C1 segment of cervical spinal cord (tissue), 14 donors: Measurements from ENCODE around the gene ASB11.

Experiments used
- DNase-seq, 14 donors: peaks; one replicate each; lab custom pipeline; 2025; lab: John Stamatoyannopoulos, UW

ASB11 gene, protein sequence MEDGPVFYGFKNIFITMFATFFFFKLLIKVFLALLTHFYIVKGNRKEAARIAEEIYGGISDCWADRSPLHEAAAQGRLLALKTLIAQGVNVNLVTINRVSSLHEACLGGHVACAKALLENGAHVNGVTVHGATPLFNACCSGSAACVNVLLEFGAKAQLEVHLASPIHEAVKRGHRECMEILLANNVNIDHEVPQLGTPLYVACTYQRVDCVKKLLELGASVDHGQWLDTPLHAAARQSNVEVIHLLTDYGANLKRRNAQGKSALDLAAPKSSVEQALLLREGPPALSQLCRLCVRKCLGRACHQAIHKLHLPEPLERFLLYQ

DNA sequence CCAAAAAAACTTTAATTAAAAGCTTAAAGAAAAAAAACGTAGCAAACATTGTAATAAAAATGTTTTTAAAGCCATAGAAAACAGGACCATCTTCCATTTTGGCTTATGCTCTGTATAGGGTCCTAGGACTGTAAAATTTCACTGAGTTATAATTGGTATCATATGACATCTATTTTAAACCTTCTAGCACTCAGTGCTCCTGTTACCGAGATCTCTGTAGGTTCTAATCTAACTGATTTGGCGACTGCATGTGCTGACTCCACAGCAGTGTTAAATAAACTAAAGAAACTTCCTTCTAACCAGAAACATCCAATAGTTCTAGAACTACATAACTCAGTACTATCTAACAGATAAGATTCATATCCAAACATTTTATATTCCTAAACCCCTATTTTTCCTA is at the start of gene ASB11:
Gene ASB11, minus strand, starts transcription at position 132 of the 400 bp plus-strand sequence. Its CDS starts 35 bp downstream, at position 97.
- DNase-seq: no peak

DNA sequence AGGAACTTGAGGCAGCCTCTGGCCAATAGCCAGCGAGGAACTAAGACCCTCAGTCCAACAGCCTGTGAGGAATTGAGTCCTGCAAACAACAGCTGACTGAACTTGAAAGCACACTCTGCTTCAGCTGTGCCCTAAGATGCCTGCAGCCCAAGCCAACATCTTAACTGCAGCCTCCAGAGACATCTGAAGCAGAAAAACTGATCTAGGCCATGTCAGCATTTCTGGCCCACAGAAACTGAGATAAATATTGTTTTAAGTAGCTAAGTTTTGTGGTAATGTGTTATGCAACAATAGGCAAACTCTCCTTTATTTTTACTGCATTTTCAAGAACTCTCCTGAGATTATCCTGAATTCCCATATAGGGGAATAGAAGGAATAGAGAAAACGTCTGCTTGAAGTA is 44.3 kb upstream of the ASB11 start:
- DNase-seq: no peak

DNA sequence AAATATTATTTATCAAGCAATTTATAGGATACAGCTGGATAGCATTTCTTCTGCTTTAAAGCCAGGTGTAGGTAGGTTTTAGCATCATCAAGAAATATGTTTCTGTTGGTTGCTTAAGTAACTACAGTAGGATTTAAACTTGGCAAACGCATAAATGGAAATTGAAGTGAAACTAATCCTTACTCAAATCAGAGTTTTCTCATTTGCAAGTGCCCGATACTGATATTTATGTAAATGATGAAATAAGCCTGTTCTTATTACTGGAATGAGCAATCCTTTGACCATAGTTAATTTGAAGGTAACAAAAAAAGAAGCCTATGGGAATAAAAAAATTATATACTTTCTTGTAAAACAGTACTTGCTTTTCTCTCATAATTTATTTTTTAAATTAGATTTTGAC is 43.1 kb upstream of the ASB11 start:
- DNase-seq: no peak

DNA sequence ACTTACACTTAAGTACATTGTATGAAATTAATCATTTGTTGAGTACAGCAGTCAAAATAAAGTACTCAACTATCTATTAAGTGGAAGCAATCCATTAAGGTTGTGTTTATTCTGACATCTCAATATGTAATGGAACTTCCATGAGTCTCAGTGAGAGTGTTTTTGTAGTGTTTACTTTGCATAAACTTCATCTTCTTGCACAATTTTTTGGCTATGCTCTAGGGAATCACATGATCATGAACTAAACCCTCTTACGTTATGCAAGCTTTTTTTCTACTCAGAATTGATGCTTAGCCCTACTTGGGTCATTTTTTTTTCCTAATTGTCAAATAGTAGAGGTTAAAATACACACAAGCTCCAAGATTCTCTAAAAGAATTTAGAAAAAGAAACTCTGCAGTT is 41.0 kb upstream of the ASB11 start:
- DNase-seq: no peak

DNA sequence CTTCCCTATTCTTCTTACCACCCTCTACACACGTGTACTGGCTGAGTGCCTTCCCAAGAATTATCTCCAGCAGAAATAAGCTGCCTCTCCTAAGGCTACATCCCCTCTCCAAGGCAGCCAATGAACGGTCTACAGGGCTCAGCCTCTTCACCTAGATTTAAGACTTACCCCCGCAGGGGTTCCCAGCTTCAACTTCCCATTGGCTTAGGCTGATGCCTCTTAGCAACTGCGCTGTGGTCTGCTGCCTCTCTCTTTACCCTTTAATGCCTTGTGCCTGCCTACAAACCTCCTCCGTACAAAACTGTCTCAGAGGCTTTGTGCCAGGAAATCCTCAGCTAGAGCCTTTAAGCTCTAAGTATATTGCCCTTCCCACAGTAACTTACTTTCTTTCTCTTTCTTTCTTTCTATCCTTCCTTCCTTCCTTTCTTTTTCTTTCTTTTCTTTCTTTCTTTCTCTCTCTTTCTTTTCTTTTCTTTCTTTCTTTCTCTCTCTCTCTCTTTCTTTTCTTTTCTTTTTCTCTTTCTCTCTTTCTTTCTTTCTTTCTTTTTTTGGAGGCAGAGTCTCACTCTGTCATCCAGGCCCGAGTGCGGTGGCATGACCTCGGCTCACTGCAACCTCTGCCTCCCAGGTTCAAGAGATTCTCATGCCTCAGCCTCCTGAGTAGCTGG is 35.0 kb upstream of the ASB11 start:
- DNase-seq: no peak

DNA sequence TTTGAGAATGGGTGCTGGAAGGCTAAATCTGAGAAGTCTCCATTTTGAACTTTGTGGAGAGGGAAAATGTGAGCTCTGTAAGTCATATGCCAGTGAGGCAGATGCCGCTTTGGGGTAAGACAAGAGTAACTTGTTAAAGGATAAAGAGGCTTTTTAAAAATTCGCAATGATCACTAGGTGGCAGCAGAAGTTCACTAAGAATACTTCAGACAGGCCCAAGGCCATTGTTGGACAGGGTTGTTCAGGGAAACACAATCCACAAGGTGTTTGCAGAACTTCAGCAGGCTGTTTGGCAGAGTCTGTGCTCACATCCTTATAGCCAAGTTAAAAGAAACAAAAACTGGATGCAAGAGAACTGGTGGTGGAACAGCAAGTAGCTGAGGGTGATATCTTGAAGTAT is 33.6 kb upstream of the ASB11 start:
- DNase-seq: peak in 6 of 14 donors; percentile 1 to 33 (median 10)

DNA sequence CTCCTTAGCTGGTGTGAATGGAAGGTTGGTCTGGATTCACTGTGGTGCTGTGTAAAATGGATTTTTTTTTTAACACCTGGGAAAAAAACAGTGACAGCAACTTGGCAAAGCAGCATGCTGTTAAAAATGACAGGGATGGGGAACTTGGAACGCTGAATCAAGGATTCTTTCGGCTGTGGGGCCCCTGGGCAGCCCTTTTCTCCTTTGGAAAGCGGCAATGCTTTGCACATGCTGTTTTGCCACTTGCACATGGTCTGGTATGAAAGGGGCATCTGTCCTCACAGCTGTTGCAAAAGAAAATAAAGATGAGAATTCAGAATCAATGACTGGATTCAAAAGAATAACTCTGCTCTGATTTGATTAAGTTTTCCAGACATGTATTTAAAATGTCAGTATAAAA is 30.5 kb upstream of the ASB11 start:
- DNase-seq: no peak

DNA sequence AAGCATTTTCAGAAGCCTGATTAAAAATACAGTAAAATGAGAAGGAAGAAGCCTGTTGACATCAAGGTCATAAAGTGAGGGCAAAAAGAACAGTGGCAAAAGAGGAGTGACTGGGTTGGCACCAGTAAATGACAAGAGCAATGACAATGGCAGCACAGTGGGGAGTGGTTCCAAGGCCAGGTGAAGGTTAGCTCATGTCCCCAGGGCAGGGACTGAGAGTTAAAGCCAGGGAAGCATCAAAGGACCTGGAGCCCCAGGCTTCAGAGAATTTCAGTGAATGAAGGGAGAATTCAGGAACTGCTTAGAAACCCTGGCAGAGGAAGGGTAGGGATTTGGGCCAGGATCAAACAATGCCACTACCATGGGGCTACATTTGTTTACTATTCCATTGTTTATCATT is 28.7 kb upstream of the ASB11 start:
- DNase-seq: no peak

DNA sequence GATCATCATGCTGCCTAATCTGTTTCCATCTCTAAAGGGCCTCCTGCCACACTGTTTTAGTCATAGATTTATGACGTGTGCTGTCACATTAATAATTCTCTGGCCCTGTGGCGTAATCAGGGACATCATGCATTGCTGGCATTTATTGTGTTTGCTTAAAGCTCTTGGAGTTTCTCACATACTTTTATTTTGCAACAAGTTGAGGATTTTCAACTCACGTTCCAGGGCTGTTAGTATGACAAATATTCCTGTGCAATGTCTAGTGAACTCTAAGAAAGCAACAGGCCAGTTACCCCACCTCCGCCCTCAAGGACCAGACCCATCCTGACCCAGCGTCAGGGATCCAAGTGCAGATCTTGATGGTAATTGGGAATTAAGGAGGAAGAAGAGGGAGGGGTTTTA is 27.6 kb upstream of the ASB11 start:
- no peak for DNase-seq

DNA sequence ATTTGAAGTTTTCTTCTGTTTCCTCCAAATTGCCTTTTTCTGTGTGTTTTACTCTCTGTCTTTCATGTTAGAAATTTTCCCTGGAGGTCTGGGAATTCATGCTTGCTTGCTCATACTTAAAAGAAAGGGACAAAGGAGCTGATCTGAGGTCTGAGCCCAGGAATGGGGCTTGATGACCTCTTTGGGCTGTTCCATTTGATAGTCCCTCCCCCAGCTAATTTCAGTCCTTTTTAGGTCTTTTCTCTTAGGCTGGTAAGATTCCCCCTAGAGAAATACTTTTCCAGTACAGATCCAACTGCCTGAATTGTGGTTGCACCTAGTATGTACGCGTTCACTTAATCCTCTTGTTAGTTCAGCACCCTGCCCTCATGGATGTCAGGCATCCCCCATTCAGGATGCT is 25.4 kb upstream of the ASB11 start:
- no peak for DNase-seq

DNA sequence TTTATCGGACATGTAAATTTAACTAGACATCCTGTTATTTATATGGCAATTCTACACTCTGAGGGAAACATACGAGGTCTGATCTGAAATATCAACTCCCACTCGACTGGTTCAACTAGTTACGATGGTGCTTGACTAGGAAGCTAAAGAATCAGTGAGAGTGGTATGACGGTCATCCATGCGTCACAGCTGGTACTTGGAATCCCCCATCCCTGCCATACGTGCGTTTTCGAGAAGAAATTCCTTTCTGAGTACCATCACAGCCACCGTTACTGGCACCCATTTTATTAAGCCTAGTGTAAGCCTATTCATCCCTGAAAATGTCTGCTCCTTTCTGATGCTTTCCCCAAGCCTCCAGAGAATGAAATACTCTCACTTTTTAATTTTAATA is 20.6 kb upstream of the ASB11 start:
- DNase-seq: no peak

DNA sequence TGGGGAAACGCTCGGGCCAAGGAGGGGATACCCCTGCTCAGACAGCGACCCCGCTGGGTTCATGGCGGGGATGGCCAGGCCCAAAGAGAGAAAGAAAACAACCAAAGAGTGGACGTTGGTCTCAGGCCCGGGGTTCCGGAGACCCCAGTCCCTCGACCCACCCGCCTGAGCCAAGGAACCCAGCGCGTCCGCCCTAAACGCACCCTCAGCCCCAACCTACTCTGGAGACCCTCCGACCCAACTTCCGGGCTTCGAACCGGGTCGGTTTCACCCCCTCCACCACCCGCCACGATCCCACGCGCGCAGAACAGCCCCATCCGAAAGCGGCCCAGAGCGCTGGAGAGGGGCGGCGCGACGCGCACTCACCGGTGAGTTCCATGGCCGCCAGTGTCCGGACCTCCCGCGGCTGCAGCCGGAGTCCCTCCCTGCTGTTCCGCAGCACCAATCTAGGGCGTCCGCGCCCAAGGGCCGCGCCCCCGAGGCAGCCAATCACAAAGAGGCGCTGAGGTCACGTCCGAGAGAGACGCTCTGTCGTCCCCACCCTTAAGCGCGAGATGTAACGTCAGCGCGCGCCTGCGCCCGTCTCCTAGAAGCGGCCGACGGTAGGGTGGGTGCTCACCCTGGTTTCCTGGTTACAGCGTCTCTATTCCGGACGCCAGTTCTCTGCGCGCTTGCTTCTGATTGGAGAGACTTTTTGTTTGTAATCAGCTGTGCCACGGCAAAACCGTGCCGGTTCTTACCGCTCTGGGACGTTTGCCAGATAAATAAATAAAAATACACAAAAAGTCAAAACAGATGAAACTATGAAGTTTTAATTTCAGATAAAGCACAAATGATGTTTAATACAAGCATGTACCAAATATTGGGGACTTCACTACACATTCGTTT is 19.9 kb upstream of the ASB11 start, which contains the start of gene PIGA:
Gene PIGA, minus strand, starts transcription at position 389 of the 888 bp plus-strand sequence. CDS start 3,593 bp downstream, outside the sequence.
- peak; percentile 13 to 94 (median 84) for DNase-seq

DNA sequence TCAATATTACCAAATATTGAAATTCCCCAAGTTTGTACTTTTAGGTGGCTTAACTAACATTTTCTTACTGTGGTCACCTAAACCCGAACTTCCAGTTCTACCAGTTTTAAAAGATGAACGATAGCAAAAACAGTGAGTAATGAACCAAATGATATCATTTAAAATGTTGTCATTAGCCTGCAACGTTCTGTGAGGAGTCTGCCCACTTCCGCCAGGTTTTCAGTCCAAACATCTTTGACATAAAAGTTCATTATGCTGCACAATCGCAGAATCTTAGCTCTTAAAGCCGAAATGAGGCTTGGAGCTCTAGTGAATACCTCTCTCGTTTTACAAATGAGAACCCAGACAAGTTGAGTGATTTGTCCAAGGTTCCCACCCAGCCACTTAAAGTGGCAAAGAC is 19.1 kb upstream of the ASB11 start:
- DNase-seq: no peak

DNA sequence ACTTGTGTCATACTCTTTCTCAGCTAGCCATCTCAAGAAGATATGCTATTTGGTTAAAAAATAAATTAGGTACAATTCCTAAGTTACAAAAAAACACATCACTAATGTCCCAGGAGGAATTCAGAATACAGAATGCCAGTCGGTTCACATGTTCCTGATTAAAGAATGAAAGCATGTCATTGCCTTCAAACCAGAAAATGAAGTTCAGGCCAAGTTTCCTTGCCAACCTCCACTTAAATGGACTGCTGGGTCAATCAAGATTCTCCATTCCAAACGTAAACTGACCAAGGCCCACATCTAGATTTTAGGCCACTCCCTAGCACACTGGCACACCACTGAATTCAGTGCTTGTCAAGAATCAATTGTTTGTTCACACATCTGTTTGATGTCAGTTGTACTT is 13.4 kb upstream of the ASB11 start:
- no peak for DNase-seq

DNA sequence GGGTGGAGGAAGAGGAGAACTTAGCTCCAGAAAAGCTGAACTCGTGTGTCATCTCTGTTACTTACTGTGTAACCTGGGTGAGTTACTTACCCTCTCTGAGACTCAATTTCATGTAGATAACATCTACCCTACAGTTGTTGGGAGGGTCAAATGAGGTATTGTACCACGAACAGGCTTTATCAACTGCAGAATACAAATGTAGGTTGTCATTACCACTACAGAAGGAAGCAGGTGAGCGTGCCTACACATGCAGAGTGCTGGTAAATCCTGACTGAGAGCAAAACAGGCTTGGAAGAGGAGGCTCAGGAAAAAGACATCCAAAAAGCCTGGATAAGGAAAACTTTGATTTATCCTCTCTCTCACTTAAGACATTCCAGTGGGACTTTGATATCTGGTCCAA is 12.7 kb upstream of the ASB11 start:
- no peak for DNase-seq

DNA sequence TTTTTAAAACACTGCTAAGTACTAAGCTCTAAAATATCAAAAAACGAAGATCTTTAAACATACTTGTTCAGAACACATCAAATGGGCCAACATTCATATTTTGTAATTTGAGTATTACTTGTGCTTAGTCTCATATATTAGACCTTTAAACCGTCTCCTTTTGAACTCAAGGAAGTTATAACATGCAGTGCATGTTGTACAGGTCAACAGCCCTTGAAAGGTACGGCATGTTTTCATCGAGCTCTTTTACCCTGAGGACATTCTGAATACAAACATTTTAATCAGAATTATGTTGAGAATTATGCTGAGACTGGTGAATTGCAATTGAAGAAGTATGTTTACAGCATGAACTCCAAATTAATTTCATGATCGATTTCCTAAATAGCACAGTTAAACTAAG is 7.0 kb upstream of the ASB11 start:
- no peak for DNase-seq

DNA sequence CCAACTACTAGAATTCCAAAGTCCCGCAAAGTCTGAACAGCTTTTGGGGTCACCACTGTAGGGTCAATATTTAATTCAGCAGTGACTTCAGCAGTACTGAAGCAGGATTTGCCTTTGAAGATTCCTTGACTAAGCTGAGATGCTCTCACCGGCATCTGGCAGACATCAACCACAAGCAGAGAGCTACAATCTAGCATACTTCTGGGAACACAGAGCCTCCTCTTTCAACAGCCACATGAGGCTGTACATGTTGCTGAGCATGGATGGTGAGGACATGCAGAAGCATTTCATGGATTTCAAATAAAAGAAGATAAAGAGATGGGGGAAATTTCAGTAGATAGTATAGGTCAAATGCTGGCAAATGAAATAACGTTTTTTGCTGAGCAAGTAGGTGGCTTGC is 6.6 kb upstream of the ASB11 start:
- no peak for DNase-seq

DNA sequence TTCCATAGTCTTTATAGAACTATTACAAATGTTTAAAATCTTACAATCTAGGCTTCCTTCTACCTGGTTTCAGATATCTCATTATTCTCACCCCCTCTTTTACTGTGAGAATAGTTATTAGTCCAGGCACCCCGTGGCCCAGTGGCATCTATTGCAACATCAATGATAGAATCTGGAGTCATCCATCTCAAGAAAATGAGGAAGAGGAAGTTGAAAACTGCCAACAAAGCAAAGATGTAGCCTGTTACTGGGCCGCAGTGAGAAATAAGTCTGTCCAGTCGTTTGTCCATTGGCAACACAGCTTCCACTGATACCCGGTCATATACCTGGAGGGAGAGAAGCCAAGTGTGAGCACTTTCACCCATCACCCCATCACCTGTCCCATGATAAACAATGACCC is 6.0 kb upstream of the ASB11 start:
- no peak for DNase-seq

DNA sequence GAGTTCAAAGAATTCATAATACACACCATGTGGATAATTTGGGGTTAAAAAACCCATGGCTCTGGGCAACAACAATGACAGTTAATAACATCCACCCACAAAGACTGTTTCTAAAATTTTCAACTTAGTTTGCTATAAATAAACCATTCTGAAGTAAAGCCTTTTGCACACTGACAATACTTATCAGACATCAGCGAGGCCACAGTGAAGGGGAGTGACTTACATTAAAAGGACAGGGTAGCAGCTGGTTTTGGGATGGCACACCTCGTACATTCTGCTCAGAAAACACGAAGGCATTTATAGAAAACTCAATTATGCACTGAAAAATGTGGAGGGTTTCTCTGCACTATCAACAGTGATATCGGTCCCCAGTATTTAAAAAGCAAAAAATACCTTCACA is 4.9 kb upstream of the ASB11 start:
- DNase-seq: no peak

DNA sequence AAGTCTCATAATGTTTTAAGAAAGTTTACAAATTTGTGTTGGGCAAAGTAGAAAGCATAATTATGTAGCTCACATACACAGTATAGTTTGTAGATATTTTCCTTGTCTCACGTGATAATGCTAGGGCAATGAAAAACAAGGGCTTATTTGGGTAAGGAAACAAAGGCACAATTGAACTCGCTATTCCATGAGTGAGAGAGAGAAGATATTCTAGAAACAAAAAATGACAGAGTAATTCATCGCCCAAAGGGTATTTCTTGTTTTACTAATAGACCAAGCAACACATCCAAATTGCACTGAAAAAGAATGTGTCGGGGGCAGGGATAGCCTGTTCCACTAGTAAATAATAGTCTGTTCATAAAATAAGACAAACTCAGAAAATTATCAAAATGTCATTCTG is 3.6 kb upstream of the ASB11 start:
- peak in 1 of 14 donors; percentile 3 for DNase-seq

DNA sequence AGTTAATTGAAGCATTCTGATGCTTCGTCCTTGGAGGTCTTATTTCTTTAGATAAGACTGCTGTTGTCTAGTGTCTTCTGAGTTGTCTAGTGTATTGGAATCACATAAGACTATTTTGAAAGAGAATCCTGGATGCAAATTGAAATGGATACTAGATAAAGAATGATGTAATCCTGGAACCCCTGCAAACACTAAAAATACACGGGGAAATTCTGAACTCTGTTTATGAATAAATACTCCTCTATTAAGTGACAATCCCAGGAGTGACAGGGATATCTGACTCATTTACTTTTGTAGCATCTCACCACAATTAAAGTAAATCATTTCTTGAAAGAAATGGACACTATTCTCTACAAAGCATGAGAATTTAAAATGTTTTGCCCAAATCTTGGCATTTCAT is 968 bp downstream of the ASB11 start:
- no peak for DNase-seq

DNA sequence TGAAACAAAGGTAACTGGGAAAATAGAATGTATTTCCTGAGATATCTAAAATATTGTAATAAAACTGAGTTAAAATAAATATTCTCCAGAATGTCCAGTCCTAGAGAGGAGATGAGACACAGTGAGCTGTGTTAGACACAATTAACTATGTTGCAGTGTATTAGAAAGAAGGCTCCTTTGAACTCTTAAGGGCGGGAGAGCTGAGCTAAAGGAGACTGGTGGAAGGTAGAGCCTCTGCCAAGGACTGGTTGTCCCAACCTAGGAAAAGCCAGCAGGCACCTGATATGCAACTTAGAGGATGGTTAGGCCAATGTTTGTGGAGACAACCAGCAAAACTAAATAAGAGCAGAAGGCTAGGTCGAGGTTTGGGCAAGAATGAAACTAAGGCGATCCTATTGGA is 4.3 kb downstream of the ASB11 start:
- no peak for DNase-seq
